ENCODE data around the gene PDK1.

Gene PDK1

DNA sequence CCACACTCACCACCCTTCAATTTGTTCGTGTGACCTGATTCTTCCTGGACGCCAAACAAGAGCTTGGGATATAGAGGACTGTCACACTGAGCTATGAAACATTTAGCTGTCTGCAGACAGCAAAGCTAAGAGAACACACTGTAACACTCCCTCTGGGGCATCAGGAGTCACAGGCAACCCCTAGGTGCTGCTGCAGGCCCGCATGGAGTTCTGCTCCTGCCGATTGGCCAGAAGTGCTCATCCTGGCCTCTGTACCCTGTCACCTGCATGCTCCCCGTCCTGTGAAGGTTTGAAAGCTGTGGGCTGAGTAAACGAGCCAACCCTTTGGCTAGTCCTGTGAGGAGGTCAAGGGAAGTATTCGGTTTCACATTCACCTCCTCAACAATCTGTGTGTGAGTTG, 73.7 kb downstream of the PDK1 start:
- H4K20me1 ChIP-seq (ENCODE audit: low read depth, low read length): no peaks in the 10 kb centered on the region
- no peak for TF ChIP-seq EZH2phosphoT487 (conservative IDR thresholded peaks at IDR 0.05; ENCODE audit: low read length)
- TF ChIP-seq, protein P1, sequence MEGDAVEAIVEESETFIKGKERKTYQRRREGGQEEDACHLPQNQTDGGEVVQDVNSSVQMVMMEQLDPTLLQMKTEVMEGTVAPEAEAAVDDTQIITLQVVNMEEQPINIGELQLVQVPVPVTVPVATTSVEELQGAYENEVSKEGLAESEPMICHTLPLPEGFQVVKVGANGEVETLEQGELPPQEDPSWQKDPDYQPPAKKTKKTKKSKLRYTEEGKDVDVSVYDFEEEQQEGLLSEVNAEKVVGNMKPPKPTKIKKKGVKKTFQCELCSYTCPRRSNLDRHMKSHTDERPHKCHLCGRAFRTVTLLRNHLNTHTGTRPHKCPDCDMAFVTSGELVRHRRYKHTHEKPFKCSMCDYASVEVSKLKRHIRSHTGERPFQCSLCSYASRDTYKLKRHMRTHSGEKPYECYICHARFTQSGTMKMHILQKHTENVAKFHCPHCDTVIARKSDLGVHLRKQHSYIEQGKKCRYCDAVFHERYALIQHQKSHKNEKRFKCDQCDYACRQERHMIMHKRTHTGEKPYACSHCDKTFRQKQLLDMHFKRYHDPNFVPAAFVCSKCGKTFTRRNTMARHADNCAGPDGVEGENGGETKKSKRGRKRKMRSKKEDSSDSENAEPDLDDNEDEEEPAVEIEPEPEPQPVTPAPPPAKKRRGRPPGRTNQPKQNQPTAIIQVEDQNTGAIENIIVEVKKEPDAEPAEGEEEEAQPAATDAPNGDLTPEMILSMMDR (IDR thresholded peaks at IDR 0.05; ENCODE audit: insufficient read depth, low read length, poor library complexity, severe bottlenecking): no peak
- H3K36me3 ChIP-seq (ENCODE audit: low read length): no peaks in the 10 kb centered on the region
- no peaks in the 10 kb centered on the region for H3K9me3 ChIP-seq (ENCODE audit: insufficient read depth, low read length)
- H3K27ac ChIP-seq (ENCODE audit: low read depth, low read length): no peak overlapping the region
- no peaks in the 10 kb centered on the region for H3K79me2 ChIP-seq (ENCODE audit: insufficient read depth, low read length)
- no peak overlapping the region for H3K9ac ChIP-seq (ENCODE audit: low read length)
- no peak overlapping the region for H3K4me3 ChIP-seq (ENCODE audit: insufficient read depth, low read length, poor library complexity, severe bottlenecking)
- no peaks in the 10 kb centered on the region for H3K9me2 ChIP-seq (replicated peaks; ENCODE audit: insufficient read depth, low read length)
- H2AFZ ChIP-seq (ENCODE audit: low read depth, low read length, severe bottlenecking): no peak overlapping the region
- no peak overlapping the region for H3K4me2 ChIP-seq (ENCODE audit: low read depth, low read length, poor library complexity, severe bottlenecking)
- H3K27me3 ChIP-seq (ENCODE audit: low read length): no peaks in the 10 kb centered on the region
- H3F3A ChIP-seq (ENCODE audit: insufficient read depth): no peaks in the 10 kb centered on the region

DNA sequence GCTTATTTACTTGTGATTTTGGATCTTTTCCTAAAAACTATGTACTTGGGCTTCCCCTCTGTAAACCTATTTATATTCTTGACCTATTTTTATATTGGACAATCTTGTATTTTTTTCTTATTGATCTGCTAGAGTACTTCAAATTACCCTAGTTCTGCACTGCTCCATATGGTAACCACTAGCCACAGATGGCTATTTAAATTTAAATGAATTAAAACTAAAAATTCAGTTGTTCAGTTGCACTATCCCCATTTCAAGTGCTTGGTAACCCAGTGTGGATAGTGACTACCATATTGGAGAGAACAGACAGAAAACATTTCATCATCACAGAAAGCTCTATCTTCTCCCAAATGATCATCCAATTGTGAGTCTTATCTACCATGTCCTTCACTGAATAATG, 74.3 kb downstream of the PDK1 start:
- Histone ChIP-seq H3K9me2 (replicated peaks; ENCODE audit: insufficient read depth, low read length) (no peaks in the 10 kb centered on the region), H3F3A (ENCODE audit: insufficient read depth) (no peaks in the 10 kb centered on the region), H3K9me3 (ENCODE audit: insufficient read depth, low read length) (no peaks in the 10 kb centered on the region), H3K36me3 (ENCODE audit: low read length) (no peaks in the 10 kb centered on the region), H3K4me2 (ENCODE audit: low read depth, low read length, poor library complexity, severe bottlenecking) (no peak overlapping the region), H3K79me2 (ENCODE audit: insufficient read depth, low read length) (no peaks in the 10 kb centered on the region), H3K9ac (ENCODE audit: low read length) (no peak overlapping the region), H3K4me3 (ENCODE audit: insufficient read depth, low read length, poor library complexity, severe bottlenecking) (no peak overlapping the region), H2AFZ (ENCODE audit: low read depth, low read length, severe bottlenecking) (no peak overlapping the region), H4K20me1 (ENCODE audit: low read depth, low read length) (no peaks in the 10 kb centered on the region), H3K27ac (ENCODE audit: low read depth, low read length) (no peak overlapping the region), H3K27me3 (ENCODE audit: low read length) (no peaks in the 10 kb centered on the region)
- no peak for TF ChIP-seq EZH2phosphoT487 (conservative IDR thresholded peaks at IDR 0.05; ENCODE audit: low read length)
- TF ChIP-seq, protein P1 (IDR thresholded peaks at IDR 0.05; ENCODE audit: insufficient read depth, low read length, poor library complexity, severe bottlenecking): no peak

DNA sequence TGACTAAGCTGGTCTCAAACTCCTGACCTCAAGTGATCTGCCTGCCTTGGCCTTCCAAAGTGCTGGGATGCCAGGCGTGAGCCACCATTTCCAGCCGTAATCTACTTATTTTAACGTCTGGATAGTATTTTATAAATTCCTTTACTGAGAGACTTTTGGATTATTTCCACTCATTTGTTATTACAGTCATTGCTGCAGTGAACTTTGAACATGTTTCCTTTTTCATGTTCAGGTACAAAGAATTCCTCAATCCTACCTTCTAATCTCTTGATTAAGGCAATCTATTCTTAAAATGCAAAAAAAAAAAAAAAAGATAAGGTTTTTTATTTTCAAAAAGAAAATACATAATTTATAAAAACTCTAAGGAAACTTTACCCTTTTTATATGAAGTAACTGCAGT, 78.6 kb downstream of the PDK1 start:
- no peak overlapping the region for H3K4me3 ChIP-seq (ENCODE audit: insufficient read depth, low read length, poor library complexity, severe bottlenecking)
- H3K27me3 ChIP-seq (ENCODE audit: low read length): no peaks in the 10 kb centered on the region
- H2AFZ ChIP-seq (ENCODE audit: low read depth, low read length, severe bottlenecking): no peak overlapping the region
- H3F3A ChIP-seq (ENCODE audit: insufficient read depth): no peaks in the 10 kb centered on the region
- H4K20me1 ChIP-seq (ENCODE audit: low read depth, low read length): no peaks in the 10 kb centered on the region
- no peaks in the 10 kb centered on the region for H3K36me3 ChIP-seq (ENCODE audit: low read length)
- no peaks in the 10 kb centered on the region for H3K79me2 ChIP-seq (ENCODE audit: insufficient read depth, low read length)
- no peak overlapping the region for H3K27ac ChIP-seq (ENCODE audit: low read depth, low read length)
- H3K4me2 ChIP-seq (ENCODE audit: low read depth, low read length, poor library complexity, severe bottlenecking): no peak overlapping the region
- H3K9me2 ChIP-seq (replicated peaks; ENCODE audit: insufficient read depth, low read length): no peaks in the 10 kb centered on the region
- TF ChIP-seq, protein P1 (IDR thresholded peaks at IDR 0.05; ENCODE audit: insufficient read depth, low read length, poor library complexity, severe bottlenecking): no peak
- TF ChIP-seq EZH2phosphoT487 (conservative IDR thresholded peaks at IDR 0.05; ENCODE audit: low read length): no peak
- no peaks in the 10 kb centered on the region for H3K9me3 ChIP-seq (ENCODE audit: insufficient read depth, low read length)
- no peak overlapping the region for H3K9ac ChIP-seq (ENCODE audit: low read length)

Measured in SU-DHL-6 (cell line).